SK-N-SH treated with all-trans-retinoic acid at 6 μM for 48 hours (cell line): Measurements from ENCODE around the gene EXOC4.

Source experiments
- ISL1 ChIP-seq: fragments of 250-450 bp; sonication (Bioruptor Pico); IDR thresholded peaks from 2 replicates; pipeline ENCODE4 v2.1.2; 2022; ENCODE audit warnings: mild to moderate bottlenecking, moderate library complexity
- PPARA ChIP-seq: fragments of 250-450 bp; sonication (Bioruptor Pico); IDR thresholded peaks from 2 replicates; pipeline ENCODE4 v1.5.0; 2020; ENCODE audit warnings: mild to moderate bottlenecking, borderline replicate concordance

- TF ChIP-seq PPARA (CRISPR knock-in tag), result no peak
- TF ChIP-seq ISL1 (CRISPR knock-in tag), result no peak
Observed at GRCh38 chr7:134028853-134029252, 776.0 kb downstream of the EXOC4 start.
